ENCODE data around the gene SLC1A4. TPM values are rescaled to one million over a fixed set of nuclear protein-coding genes. Genes with fewer than 3 reads are reported as not detected.
A peak's percentile ranks its signal among the peaks of the same experiment; 100 is the strongest.
"Not testable (repeated sequence)": the region's sequence is repeated elsewhere in the genome, so short reads cannot be mapped to it uniquely, and the experiment has no call there.

Gene SLC1A4
- total and polyA plus RNA-seq, 3 donors from 2014 or later: 14.3 to 28.5 (median 17.8) TPM

DNA sequence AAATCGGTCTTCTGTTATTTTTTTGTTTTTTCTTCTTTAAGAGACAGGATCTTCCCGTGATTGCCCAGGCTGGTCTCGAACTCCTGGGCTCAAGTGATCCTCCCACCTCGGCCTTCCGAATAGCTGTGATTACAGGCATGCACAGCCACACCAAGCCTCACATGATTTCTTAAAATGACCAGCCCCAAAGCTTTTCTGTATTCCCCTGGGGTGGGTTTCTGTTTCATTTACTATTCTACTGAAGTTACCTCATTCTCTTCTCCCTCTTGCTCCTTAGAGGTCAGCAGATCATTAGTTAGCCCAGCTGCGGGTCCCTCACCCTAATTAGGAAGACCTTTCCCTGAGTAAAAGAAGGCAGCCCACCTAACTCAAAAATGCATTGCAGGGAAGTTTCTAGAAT, 27.6 kb downstream of the SLC1A4 start:
- WGBS, 2 donors: 81 to 90% methylated on average over 6 of the region's 6 CpGs
- H3K4me3 ChIP-seq: no peak overlapping the region
- H3K27me3 ChIP-seq: no peaks in the 10 kb centered on the region
- no peak for DNase-seq
- intact Hi-C loops (cut with DNase I; ENCODE audit: low total_unique reads): no loop called here
- H3K36me3 ChIP-seq (ENCODE audit: low read depth, missing control alignments): no peaks in the 10 kb centered on the region
- TF ChIP-seq POLR2A (IDR thresholded peaks at IDR 0.05): no peak
- TF ChIP-seq, protein P1, sequence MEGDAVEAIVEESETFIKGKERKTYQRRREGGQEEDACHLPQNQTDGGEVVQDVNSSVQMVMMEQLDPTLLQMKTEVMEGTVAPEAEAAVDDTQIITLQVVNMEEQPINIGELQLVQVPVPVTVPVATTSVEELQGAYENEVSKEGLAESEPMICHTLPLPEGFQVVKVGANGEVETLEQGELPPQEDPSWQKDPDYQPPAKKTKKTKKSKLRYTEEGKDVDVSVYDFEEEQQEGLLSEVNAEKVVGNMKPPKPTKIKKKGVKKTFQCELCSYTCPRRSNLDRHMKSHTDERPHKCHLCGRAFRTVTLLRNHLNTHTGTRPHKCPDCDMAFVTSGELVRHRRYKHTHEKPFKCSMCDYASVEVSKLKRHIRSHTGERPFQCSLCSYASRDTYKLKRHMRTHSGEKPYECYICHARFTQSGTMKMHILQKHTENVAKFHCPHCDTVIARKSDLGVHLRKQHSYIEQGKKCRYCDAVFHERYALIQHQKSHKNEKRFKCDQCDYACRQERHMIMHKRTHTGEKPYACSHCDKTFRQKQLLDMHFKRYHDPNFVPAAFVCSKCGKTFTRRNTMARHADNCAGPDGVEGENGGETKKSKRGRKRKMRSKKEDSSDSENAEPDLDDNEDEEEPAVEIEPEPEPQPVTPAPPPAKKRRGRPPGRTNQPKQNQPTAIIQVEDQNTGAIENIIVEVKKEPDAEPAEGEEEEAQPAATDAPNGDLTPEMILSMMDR (IDR thresholded peaks at IDR 0.05): no peak
- H3K4me1 ChIP-seq: no peaks in the 10 kb centered on the region
- H3K27ac ChIP-seq: no peak overlapping the region
- no peaks in the 10 kb centered on the region for H3K9me3 ChIP-seq

DNA sequence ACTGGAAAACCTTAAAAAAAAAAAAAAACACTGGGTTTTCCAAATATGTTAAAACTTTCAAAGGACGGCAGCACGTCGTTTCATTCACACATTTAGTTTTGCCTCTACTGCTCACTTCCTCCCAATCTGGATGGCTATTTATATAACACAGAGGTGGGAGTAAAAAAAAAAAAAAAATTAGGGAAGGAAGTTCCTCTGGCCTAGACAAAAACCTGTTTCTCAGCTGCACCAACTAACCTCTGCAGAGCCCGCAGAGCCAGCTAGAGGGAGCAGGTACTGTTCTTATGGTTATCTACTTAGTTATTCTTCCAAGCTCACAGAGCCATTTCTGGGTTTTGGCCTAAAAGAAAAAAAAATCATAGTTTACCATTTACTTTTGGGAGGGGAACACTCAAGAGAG, 28.1 kb downstream of the SLC1A4 start:
- Histone ChIP-seq H3K36me3 (ENCODE audit: low read depth, missing control alignments) (no peaks in the 10 kb centered on the region), H3K4me3 (no peak overlapping the region), H3K27me3 (no peaks in the 10 kb centered on the region), H3K27ac (no peak overlapping the region), H3K4me1 (no peaks in the 10 kb centered on the region), H3K9me3 (no peaks in the 10 kb centered on the region)
- TF ChIP-seq, protein P1 (IDR thresholded peaks at IDR 0.05): peak in 1 of 3 experiments; percentile 10
- TF ChIP-seq POLR2A (IDR thresholded peaks at IDR 0.05): no peak
- WGBS, 2 donors: 58 to 61% methylated on average over 4 of the region's 4 CpGs
- DNase-seq: peak; percentile 28
- intact Hi-C loops (cut with DNase I; ENCODE audit: low total_unique reads): no loop called here

DNA sequence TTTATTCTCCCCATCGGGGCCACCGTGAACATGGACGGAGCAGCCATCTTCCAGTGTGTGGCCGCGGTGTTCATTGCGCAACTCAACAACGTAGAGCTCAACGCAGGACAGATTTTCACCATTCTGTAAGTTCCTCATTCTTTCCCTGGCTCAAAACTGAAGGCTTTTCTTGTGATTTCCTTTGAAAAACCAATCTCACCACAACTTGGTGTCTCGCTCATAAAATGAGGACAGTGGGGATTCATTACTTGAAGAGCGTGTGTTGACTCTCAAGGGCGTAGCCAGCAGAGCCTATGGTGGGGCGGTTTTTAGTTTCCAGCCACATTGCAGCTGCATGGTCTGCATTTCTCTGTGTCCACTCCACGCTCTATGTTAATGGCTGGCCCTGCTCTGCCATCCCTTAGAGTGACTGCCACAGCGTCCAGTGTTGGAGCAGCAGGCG, 29.0 kb downstream of the SLC1A4 start:
- Histone ChIP-seq H3K27ac (no peak overlapping the region), H3K4me3 (no peak overlapping the region), H3K27me3 (no peaks in the 10 kb centered on the region), H3K36me3 (ENCODE audit: low read depth, missing control alignments) (no peaks in the 10 kb centered on the region), H3K4me1 (no peaks in the 10 kb centered on the region), H3K9me3 (no peaks in the 10 kb centered on the region)
- 92 to 96% methylated on average over 15 of the region's 15 CpGs for WGBS, 2 donors
- TF ChIP-seq, protein P1 (IDR thresholded peaks at IDR 0.05): no peak
- TF ChIP-seq POLR2A (IDR thresholded peaks at IDR 0.05): no peak
- peak; percentile 33 for DNase-seq
- intact Hi-C loops (cut with DNase I; ENCODE audit: low total_unique reads): no loop called here

DNA sequence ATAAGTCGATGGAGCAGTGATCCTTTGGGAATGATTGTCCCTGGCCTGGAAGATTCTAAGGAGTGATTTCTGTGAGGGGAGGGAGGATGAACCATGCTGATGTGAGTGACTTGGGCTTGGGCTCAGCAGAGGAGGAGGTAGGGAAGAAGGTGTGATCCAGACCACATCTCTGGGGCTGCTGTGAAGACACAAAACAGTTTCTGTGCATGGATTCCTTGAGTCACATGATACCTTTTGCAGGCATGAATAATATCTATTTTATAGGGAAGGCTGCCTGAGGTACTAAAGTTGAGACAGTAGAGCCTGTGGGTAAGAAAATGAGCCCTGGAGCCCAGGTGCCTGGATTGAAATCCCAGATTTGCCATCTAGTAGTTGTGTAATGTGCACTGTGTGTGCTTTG, 29.8 kb downstream of the SLC1A4 start:
- intact Hi-C loops (cut with DNase I; ENCODE audit: low total_unique reads): no loop called here
- DNase-seq: no peak
- no peaks in the 10 kb centered on the region for H3K4me1 ChIP-seq
- no peaks in the 10 kb centered on the region for H3K27me3 ChIP-seq
- 79 to 87% methylated on average over 1 of the region's 1 CpG for WGBS, 2 donors
- H3K36me3 ChIP-seq (ENCODE audit: low read depth, missing control alignments): no peaks in the 10 kb centered on the region
- no peak overlapping the region for H3K4me3 ChIP-seq
- no peaks in the 10 kb centered on the region for H3K9me3 ChIP-seq
- TF ChIP-seq, protein P1 (IDR thresholded peaks at IDR 0.05): no peak
- TF ChIP-seq POLR2A (IDR thresholded peaks at IDR 0.05): no peak
- no peak overlapping the region for H3K27ac ChIP-seq

DNA sequence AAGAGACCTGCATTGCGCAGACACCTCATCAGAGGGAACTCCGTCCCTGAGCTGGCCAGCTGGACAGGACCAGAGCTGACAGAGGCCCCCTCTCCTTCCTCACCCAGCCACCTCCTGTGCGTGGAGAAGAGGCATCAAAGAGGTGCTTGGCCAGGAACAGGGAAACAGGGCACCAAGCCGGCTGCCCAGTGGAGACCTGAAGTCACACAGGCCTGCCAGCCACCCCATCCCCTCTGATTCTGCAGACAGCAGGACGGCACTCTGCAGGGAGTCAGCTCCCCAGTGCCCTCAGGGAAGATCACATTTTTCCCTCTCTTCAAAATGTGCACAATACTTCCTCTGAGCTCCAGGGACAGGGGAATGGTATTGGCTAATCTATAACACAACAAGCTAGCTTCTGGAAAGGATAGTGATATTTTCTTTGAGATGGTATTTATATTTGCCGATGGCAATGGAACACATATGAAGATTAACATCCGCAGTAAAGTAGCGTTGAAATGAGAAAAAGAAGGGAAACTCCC, 30.5 kb downstream of the SLC1A4 start:
- H3K27ac ChIP-seq: no peak overlapping the region
- H3K36me3 ChIP-seq (ENCODE audit: low read depth, missing control alignments): no peaks in the 10 kb centered on the region
- H3K27me3 ChIP-seq: no peaks in the 10 kb centered on the region
- TF ChIP-seq, protein P1 (IDR thresholded peaks at IDR 0.05): no peak
- TF ChIP-seq POLR2A (IDR thresholded peaks at IDR 0.05): no peak
- H3K4me3 ChIP-seq: no peak overlapping the region
- no peaks in the 10 kb centered on the region for H3K9me3 ChIP-seq
- H3K4me1 ChIP-seq: no peaks in the 10 kb centered on the region
- intact Hi-C loops (cut with DNase I; ENCODE audit: low total_unique reads): no loop called here
- no peak for DNase-seq
- 93 to 98% methylated on average over 8 of the region's 8 CpGs for WGBS, 2 donors

DNA sequence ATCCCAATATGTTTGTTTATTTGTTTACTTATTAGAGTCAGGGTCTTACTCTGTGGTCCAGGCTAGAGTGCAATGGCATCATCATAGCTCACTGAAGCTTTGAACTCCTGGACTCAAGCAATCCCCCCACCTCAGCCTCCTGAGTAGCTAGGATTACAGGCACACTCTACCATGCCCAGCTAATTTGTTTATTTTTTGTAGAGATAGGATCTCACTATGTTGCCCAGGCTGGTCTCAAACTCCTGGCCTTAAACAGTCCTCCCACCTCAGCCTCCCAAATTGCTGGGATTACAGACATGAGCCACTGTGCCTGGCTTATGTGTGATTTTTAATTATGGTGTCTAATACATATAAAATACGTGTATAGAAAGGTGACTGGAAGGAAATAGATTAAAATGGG, 31.1 kb downstream of the SLC1A4 start:
- DNase-seq; H3K27ac ChIP-seq; H3K4me3 ChIP-seq; H3K27me3 ChIP-seq; H3K36me3 ChIP-seq (ENCODE audit: low read depth, missing control alignments); H3K4me1 ChIP-seq; H3K9me3 ChIP-seq; intact Hi-C loops (cut with DNase I; ENCODE audit: low total_unique reads): not testable (repeated sequence)
- 85 to 86% methylated on average over 1 of the region's 1 CpG for WGBS, 2 donors

Measured in testis (tissue), 3 donors.